Liver (tissue), 9 donors: ENCODE measurements around the gene SREBF1. TPM values are rescaled to one million over a fixed set of nuclear protein-coding genes. Genes with fewer than 3 reads are reported as not detected.
A peak's percentile ranks its signal among the peaks of the same experiment; 100 is the strongest.

Experiments
- DNase-seq: peaks from one replicate; pipeline ENCODE4 v3.0.0-alpha.2; 2017; ENCODE audit warnings: low spot score
- H3K27ac ChIP-seq, 2 donors: one replicate each; pipeline ENCODE4 v1.7.0; 2013; ENCODE audit warnings: inconsistent platforms in 2 of 2, low read length in 2 of 2, control low read depth in 1 of 2, low read depth in 1 of 2, mild to moderate bottlenecking in 1 of 2
- H3K27me3 ChIP-seq, 4 donors: one replicate each; pipeline versions ENCODE4 v1.6.1 to v1.7.0; 2013; ENCODE audit warnings: low read length in 3 of 4, inconsistent platforms in 1 of 4, mild to moderate bottlenecking in 1 of 4, moderate library complexity in 1 of 4; ENCODE audit not compliant: control insufficient read depth in 4 of 4, insufficient read depth in 4 of 4
- H3K36me3 ChIP-seq, 4 donors: one replicate each; pipeline versions ENCODE4 v1.6.1 to v1.7.0; 2013; ENCODE audit warnings: low read length in 3 of 4, mild to moderate bottlenecking in 3 of 4, low read depth in 1 of 4, moderate library complexity in 1 of 4; ENCODE audit not compliant: control insufficient read depth in 4 of 4, insufficient read depth in 3 of 4
- H3K4me1 ChIP-seq, 4 donors: one replicate each; pipeline versions ENCODE4 v1.6.1 to v1.7.0; 2013; ENCODE audit warnings: low read length in 3 of 4, mild to moderate bottlenecking in 3 of 4, moderate library complexity in 1 of 4; ENCODE audit not compliant: control insufficient read depth in 4 of 4, insufficient read depth in 4 of 4
- H3K4me3 ChIP-seq, 3 donors: one replicate each; pipeline versions ENCODE4 v1.6.1 to v1.7.0; 2013; ENCODE audit warnings: low read length in 3 of 3, control low read depth in 1 of 3, low read depth in 1 of 3, mild to moderate bottlenecking in 1 of 3
- H3K9ac ChIP-seq, 2 donors: one replicate each; pipeline ENCODE4 v1.7.0; 2013; ENCODE audit warnings: low read length in 2 of 2, mild to moderate bottlenecking in 2 of 2, moderate library complexity in 2 of 2, control low read depth in 1 of 2, low read depth in 1 of 2
- H3K9me3 ChIP-seq, 4 donors: one replicate each; pipeline versions ENCODE4 v1.6.1 to v1.7.0; 2013; ENCODE audit warnings: low read length in 3 of 4; ENCODE audit not compliant: control insufficient read depth in 4 of 4
- EGR1 ChIP-seq, 2 donors: IDR thresholded peaks; 2 replicates each; pipeline ENCODE4 v1.6.1; 2016 to 2018; ENCODE audit warnings: antibody characterized with exemption in 2 of 2, low read depth in 2 of 2
- FOXA1 ChIP-seq: IDR thresholded peaks from 2 replicates; pipeline ENCODE4 v1.6.1; 2016; ENCODE audit warnings: antibody characterized with exemption
- FOXA2 ChIP-seq: IDR thresholded peaks from 2 replicates; pipeline ENCODE4 v1.6.1; 2016; ENCODE audit warnings: antibody characterized with exemption
- GABPA ChIP-seq, 2 donors: IDR thresholded peaks in 1 of 2; conservative IDR thresholded peaks in 1 of 2; 2 replicates each; pipeline ENCODE4 v1.6.1; 2016; ENCODE audit warnings: antibody characterized with exemption in 2 of 2, mild to moderate bottlenecking in 1 of 2, moderate library complexity in 1 of 2
- HNF4A ChIP-seq, 2 donors: conservative IDR thresholded peaks; 2 replicates each; pipeline ENCODE4 v1.6.1; 2016; ENCODE audit warnings: antibody characterized with exemption in 2 of 2, mild to moderate bottlenecking in 2 of 2
- HNF4G ChIP-seq: IDR thresholded peaks from 2 replicates; pipeline ENCODE4 v1.6.1; 2016; ENCODE audit warnings: antibody characterized with exemption
- JUND ChIP-seq, 2 donors: IDR thresholded peaks; 2 replicates each; pipeline ENCODE4 v1.6.1; 2016; ENCODE audit warnings: antibody characterized with exemption in 2 of 2
- NR2F2 ChIP-seq: IDR thresholded peaks from 2 replicates; pipeline ENCODE4 v1.6.1; 2016; ENCODE audit warnings: antibody characterized with exemption
- RAD21 ChIP-seq, 2 donors: IDR thresholded peaks; 2 replicates each; pipeline ENCODE4 v1.6.1; 2016; ENCODE audit warnings: antibody characterized with exemption in 2 of 2, mild to moderate bottlenecking in 2 of 2
- RXRA ChIP-seq, 2 donors: IDR thresholded peaks; 2 replicates each; pipeline ENCODE4 v1.6.1; 2017 to 2018; ENCODE audit warnings: antibody characterized with exemption in 2 of 2, mild to moderate bottlenecking in 1 of 2
- SP1 ChIP-seq: IDR thresholded peaks from 2 replicates; pipeline ENCODE4 v1.6.1; 2018; ENCODE audit warnings: antibody characterized with exemption, mild to moderate bottlenecking
- TAF1 ChIP-seq: conservative IDR thresholded peaks from 2 replicates; pipeline ENCODE4 v1.6.1; 2016; ENCODE audit warnings: antibody characterized with exemption, mild to moderate bottlenecking
- YY1 ChIP-seq: IDR thresholded peaks from 2 replicates; pipeline ENCODE4 v1.6.1; 2016; ENCODE audit warnings: antibody characterized with exemption, mild to moderate bottlenecking
- WGBS: extraction: QIAGEN DNeasy Blood & Tissue Kit; methylation state at CpG from one replicate; pipeline ENCODE4 v1.1.7; 2013; 5-methylcytosine and 5-hydroxymethylcytosine counted together
- polyA plus RNA-seq, 2 donors: library from polyadenylated mRNA; stranded (reverse) in 1 of 2; unstranded in 1 of 2; fragments of 200-250 nt in 1 of 2; fragments of >200 nt in 1 of 2; fragmentation: Nextera tagmentation in 1 of 2; extraction: Ambion mirVana in 1 of 2; gene quantifications; one replicate each; pipeline versions ENCODE4 v1.2.1 to v1.2.3, GENCODE V29; 2013 to 2015
- total RNA-seq, 2 donors: library from RNA; depleted of rRNA; stranded (reverse); fragments of >200 nt; gene quantifications; one replicate each; pipeline ENCODE4 v1.2.3, GENCODE V29; 2014
- TF ChIP-seq, protein P1 (sequence below): IDR thresholded peaks from 2 replicates; pipeline ENCODE4 v1.6.1; 2016; ENCODE audit warnings: antibody characterized with exemption
- TF ChIP-seq, protein P2 (sequence below): IDR thresholded peaks from 2 replicates; pipeline ENCODE4 v1.6.1; 2016; ENCODE audit warnings: antibody characterized with exemption
- TF ChIP-seq, protein P3 (sequence below): IDR thresholded peaks from 2 replicates; pipeline ENCODE4 v1.6.1; 2016; ENCODE audit warnings: antibody characterized with exemption, mild to moderate bottlenecking
- TF ChIP-seq, protein P4 (sequence below): fragments of 150-350 bp; IDR thresholded peaks from 2 replicates; pipeline ENCODE4 v1.5.1; 2017; ENCODE audit warnings: improper control_type of control experiment, low read depth, low read length; ENCODE audit not compliant: missing input control
- TF ChIP-seq, protein P5 (sequence below): IDR thresholded peaks from 2 replicates; pipeline ENCODE4 v1.6.1; 2016; ENCODE audit warnings: antibody characterized with exemption
- donor health status: healthy.
- donor health status: healthy.
- donor health status: healthy.
- donor health status: healthy.
- donor health status: healthy.

The SREBF1 gene
- total and polyA plus RNA-seq, 4 donors, result 66.8 to 133 (median 101) TPM

DNA sequence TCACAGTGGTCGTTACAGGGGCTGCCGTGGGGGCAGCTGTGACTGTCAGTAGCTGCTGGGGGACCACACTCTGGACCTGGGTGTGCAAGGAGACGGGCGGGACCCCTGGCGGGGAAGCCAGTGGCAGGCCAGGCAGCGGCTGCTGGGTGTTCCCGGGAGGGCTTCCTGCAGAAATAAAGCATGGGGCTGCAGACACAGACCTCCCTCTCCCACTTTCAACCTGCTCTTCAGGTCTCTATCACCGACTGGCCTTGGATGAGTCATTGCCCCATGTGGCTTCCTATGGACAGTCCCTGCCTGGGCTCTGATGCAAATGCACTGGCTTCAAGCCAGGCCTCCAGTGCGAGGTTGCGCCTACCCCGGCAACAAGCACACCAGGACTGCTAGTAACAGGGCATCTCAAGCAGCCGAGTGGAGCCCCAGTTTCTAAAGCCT lies 17.2 kb downstream of the SREBF1 start (continued):
- TF ChIP-seq HNF4A (conservative IDR thresholded peaks at IDR 0.05) (peak in 1 of 2 donors; percentile 42), YY1 (no peak), FOXA1 (no peak), FOXA2 (no peak), TAF1 (no peak), SP1 (no peak), JUND (IDR thresholded peaks at IDR 0.05) (peak; percentile 95 to 98), GABPA (IDR thresholded peaks at IDR 0.05 in 1 of 2, conservative IDR thresholded peaks at IDR 0.05 in 1 of 2) (no peak)

DNA sequence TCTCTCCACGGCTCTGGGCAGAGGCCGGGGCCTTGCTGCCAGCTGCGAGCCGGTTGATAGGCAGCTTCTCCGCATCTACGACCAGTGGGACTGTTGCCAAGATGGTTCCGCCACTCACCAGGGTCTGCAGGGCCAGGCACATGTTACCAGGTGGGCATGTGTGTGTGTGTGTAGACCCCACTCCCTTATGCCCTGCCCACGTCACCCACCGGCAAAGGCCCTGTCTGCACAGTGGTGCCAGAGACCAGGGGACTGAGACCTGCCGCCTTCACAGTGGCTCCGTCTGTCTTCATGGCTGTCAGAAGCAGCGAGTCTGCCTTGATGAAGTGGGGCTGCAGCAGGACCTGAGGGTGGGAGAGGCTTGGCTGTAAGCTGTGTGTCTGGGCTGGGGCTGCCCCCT lies 17.7 kb downstream of the SREBF1 start:
- WGBS, result 64% methylated on average over 12 of the region's 12 CpGs
- Histone ChIP-seq H3K36me3 (peaks cover 8 to 35% (median 22%) of the 10 kb centered on the region in 4 donors), H3K9me3 (no peaks in the 10 kb centered on the region), H3K9ac (no peak overlapping the region), H3K27me3 (no peaks in the 10 kb centered on the region), H3K27ac (peak overlapping the region; percentile 72 to 81), H3K4me3 (no peak overlapping the region), H3K4me1 (peaks cover 14 to 92% (median 54%) of the 10 kb centered on the region in 4 donors)
- TF ChIP-seq, protein P1, sequence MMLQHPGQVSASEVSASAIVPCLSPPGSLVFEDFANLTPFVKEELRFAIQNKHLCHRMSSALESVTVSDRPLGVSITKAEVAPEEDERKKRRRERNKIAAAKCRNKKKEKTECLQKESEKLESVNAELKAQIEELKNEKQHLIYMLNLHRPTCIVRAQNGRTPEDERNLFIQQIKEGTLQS, result no peak
- TF ChIP-seq YY1 (no peak), FOXA1 (no peak), EGR1 (IDR thresholded peaks at IDR 0.05; ENCODE audit: low read depth in 2 of 2) (no peak), HNF4A (conservative IDR thresholded peaks at IDR 0.05) (no peak), JUND (IDR thresholded peaks at IDR 0.05) (no peak), RXRA (IDR thresholded peaks at IDR 0.05) (no peak), HNF4G (no peak), SP1 (no peak), RAD21 (IDR thresholded peaks at IDR 0.05) (no peak), NR2F2 (no peak), FOXA2 (no peak), GABPA (IDR thresholded peaks at IDR 0.05 in 1 of 2, conservative IDR thresholded peaks at IDR 0.05 in 1 of 2) (no peak), TAF1 (no peak)
- TF ChIP-seq, protein P2, sequence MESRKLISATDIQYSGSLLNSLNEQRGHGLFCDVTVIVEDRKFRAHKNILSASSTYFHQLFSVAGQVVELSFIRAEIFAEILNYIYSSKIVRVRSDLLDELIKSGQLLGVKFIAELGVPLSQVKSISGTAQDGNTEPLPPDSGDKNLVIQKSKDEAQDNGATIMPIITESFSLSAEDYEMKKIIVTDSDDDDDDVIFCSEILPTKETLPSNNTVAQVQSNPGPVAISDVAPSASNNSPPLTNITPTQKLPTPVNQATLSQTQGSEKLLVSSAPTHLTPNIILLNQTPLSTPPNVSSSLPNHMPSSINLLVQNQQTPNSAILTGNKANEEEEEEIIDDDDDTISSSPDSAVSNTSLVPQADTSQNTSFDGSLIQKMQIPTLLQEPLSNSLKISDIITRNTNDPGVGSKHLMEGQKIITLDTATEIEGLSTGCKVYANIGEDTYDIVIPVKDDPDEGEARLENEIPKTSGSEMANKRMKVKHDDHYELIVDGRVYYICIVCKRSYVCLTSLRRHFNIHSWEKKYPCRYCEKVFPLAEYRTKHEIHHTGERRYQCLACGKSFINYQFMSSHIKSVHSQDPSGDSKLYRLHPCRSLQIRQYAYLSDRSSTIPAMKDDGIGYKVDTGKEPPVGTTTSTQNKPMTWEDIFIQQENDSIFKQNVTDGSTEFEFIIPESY, result no peak
- TF ChIP-seq, protein P3, sequence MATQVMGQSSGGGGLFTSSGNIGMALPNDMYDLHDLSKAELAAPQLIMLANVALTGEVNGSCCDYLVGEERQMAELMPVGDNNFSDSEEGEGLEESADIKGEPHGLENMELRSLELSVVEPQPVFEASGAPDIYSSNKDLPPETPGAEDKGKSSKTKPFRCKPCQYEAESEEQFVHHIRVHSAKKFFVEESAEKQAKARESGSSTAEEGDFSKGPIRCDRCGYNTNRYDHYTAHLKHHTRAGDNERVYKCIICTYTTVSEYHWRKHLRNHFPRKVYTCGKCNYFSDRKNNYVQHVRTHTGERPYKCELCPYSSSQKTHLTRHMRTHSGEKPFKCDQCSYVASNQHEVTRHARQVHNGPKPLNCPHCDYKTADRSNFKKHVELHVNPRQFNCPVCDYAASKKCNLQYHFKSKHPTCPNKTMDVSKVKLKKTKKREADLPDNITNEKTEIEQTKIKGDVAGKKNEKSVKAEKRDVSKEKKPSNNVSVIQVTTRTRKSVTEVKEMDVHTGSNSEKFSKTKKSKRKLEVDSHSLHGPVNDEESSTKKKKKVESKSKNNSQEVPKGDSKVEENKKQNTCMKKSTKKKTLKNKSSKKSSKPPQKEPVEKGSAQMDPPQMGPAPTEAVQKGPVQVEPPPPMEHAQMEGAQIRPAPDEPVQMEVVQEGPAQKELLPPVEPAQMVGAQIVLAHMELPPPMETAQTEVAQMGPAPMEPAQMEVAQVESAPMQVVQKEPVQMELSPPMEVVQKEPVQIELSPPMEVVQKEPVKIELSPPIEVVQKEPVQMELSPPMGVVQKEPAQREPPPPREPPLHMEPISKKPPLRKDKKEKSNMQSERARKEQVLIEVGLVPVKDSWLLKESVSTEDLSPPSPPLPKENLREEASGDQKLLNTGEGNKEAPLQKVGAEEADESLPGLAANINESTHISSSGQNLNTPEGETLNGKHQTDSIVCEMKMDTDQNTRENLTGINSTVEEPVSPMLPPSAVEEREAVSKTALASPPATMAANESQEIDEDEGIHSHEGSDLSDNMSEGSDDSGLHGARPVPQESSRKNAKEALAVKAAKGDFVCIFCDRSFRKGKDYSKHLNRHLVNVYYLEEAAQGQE, result no peak
- TF ChIP-seq, protein P4, sequence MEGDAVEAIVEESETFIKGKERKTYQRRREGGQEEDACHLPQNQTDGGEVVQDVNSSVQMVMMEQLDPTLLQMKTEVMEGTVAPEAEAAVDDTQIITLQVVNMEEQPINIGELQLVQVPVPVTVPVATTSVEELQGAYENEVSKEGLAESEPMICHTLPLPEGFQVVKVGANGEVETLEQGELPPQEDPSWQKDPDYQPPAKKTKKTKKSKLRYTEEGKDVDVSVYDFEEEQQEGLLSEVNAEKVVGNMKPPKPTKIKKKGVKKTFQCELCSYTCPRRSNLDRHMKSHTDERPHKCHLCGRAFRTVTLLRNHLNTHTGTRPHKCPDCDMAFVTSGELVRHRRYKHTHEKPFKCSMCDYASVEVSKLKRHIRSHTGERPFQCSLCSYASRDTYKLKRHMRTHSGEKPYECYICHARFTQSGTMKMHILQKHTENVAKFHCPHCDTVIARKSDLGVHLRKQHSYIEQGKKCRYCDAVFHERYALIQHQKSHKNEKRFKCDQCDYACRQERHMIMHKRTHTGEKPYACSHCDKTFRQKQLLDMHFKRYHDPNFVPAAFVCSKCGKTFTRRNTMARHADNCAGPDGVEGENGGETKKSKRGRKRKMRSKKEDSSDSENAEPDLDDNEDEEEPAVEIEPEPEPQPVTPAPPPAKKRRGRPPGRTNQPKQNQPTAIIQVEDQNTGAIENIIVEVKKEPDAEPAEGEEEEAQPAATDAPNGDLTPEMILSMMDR, result no peak
- TF ChIP-seq, protein P5, sequence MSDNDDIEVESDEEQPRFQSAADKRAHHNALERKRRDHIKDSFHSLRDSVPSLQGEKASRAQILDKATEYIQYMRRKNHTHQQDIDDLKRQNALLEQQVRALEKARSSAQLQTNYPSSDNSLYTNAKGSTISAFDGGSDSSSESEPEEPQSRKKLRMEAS, result no peak
- no peak for DNase-seq
